HG03108 (cell line): Measurements from ENCODE around the gene CRABP2.

Experiments
- ATAC-seq: cut with Tn5 transposase; IDR thresholded peaks from one replicate; pipeline ENCODE4 v1.9.1; 2021; ENCODE audit warnings: moderate library complexity; ENCODE audit not compliant: unreplicated experiment

The CRABP2 gene

GRCh38 chr1:156656806-156657740 lies 48.3 kb downstream of the CRABP2 start:
- ATAC-seq: no peak

- ATAC-seq: no peak
Observed at GRCh38 chr1:156655904-156656516, 49.4 kb downstream of the CRABP2 start.

GRCh38 chr1:156655151-156655903 lies 50.1 kb downstream of the CRABP2 start:
- ATAC-seq: no peak

GRCh38 chr1:156654700-156655099 lies 50.7 kb downstream of the CRABP2 start:
- ATAC-seq: no peak

- no peak for ATAC-seq
Observed at GRCh38 chr1:156652992-156653355, 52.4 kb downstream of the CRABP2 start.

GRCh38 chr1:156652131-156652991 lies 53.0 kb downstream of the CRABP2 start:
- ATAC-seq: no peak
